ENCODE data around the gene COA5.

The COA5 gene

DNA sequence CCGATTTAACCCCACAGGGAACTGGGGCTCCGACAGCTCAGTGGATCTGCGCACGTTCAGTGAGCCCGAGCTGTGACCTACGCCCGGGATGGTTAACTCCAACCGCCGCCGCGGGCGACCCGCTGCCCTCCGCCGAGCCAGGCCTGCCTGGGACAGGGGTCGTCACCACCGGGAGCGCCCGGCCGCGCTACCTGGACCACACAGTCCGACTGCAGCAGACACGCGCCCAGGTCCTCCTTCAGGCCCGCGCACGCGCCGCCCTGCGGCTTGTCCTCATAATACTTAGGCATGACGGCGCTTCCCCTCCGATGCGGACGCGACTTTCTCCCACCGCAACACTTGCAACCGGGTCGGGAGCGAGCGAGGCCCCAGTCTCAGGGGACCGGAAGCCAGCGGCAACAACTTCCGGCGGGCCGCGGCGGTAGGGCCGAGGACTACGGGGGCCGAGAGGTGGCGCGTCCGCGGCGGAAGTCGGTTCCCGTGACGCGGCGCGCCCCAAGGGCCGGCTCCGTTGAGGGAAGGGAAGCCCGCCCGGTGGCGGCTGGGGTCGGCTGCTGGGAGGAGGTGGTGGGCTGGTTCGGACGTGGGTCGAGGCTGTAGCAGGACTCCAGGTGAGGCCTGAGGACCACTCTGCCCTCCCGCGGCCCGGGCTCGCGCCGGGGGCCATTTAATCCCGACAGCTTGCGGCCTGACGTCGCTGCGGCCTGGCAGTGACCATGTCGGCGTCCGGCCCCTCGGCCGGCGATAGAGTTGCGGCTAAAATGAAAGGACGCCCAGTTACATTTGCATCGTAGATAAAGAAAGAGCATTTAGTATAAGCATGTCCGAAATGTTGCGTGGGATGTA, at the start of gene COA5, which contains the start of gene UNC50:
TSS of gene COA5 (minus strand) at position 397 of the 846 bp plus-strand sequence. CDS start at position 290, 107 bp downstream.
TSS of gene UNC50 (plus strand) at position 474 of the 846 bp plus-strand sequence. CDS start 1,171 bp downstream, outside the sequence.
- peak; percentile 83 for DNase-seq (ENCODE audit: low spot score)

- DNase-seq (ENCODE audit: low spot score): no peak
Observed at GRCh38 chr2:98656800-98657199, 48.5 kb upstream of the COA5 start.

DNA sequence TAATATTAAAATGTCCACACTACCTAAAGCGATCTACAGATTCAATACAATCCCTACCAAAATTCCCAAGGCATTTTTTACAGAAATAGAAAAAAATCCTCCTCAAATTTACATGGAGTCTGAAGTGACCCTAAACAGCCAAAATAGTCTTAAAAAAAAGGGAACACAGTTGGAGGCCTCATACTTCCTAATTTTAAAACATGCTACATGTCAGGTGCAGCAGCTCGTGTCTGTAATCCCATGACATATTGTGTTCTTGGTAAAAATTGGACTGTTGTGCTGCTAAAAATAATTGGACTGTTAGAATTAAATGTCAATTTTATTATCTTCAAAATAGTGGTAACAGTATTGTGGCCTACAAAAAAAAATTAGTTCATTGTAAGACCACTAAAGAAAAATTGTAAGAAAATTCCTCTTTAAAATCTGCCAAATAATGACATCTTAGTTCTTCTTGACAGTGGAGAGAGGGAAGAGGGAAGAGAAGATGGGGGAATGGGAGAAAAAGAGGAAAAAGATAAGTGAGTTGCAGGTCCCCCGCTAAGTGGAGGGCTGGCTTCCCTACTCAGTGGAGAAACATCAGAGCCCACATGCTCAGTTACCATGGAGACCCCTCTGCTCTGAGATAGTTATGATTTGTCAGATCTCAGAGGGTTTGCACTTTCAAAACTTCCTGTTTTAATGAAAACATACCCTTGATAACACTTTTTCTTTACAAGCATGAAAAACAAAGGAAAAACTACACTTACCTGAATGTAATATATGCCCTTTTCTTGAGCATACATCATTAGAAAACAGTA, 46.6 kb upstream of the COA5 start:
- no peak for DNase-seq (ENCODE audit: low spot score)

GRCh38 chr2:98650998-98651397, 42.7 kb upstream of the COA5 start:
- no peak for DNase-seq (ENCODE audit: low spot score)

- DNase-seq (ENCODE audit: low spot score): no peak
Observed at GRCh38 chr2:98649992-98650375, 41.7 kb upstream of the COA5 start.

DNA sequence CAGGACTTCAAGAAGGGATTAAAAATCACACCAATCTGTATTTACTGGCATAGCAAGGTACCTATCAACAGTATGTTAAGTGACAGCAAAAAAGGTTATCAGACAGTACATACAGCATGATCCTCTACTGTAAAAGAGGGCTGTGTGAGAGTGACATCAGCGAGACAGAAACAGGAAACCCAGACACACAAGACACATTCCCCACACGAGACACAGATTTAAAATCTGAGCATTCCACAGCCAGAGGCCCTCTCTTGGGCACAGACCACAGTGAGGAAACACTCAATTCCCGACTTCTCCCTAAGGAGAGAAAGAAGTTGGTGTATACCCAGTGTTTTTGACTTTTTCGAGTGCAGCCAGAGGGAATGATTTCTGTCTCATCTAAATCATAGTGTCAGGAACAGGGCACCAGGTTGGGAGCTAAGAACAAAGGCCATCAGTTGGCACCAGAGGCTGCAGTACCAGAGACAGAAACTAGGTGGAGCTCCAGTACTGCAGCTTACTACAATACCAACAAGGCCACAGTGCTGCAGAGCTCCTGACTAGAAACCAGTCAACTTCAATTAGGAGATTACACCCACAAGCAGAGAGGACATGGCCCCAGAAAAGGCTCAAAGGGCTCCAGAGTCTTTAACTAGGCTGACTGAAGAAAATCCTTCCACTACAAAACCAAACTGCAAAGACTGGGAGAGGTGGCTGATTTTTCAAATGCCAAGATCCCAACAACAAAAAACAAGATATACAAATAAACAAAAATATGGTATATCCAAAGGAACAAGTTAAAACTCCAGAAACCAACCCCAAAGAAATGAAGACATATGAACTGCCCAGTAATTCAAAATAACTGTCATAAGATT, 41.1 kb upstream of the COA5 start:
- peak; percentile 83 for DNase-seq (ENCODE audit: low spot score)

DNA sequence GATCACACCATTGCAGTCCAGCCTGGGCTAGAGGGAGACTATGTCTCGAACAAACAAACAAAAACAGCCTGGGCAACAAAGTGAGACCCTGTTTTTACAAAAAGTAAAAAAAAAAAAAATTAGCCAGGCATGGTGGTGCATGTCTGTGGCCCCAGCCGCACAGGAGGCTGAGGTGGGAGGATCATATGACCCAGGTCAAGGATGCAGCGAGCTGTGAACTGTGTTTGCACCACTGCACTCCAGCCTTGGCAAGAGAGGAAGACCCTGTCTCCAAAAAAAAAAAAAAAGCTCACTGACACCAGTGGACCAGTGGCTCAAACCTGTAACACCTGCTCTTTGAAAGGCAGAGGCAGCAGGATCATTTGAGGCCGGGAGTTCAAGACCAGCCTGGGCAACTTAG, 40.1 kb upstream of the COA5 start:
- no peak for DNase-seq (ENCODE audit: low spot score)

DNA sequence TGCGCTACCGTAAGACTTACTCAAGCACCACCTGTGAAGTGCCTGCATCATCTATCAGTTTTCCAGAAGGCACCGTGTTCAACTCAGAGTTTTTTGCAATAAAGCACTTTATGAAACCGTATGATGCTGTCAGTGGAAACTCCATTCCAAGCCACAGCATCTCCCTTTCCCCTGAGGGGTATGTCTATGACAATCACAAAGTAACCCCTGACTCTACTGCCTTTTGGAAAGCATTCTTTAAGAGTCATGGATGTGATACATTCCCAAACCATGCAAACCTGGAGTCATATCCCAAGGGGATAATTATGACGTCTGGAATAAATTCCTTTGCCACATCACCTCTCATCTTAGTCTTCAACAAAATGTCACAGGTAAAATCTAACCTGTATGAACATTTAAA, 39.3 kb upstream of the COA5 start:
- DNase-seq (ENCODE audit: low spot score): no peak

- no peak for DNase-seq (ENCODE audit: low spot score)
Observed at GRCh38 chr2:98643496-98644100, 35.3 kb upstream of the COA5 start.

DNA sequence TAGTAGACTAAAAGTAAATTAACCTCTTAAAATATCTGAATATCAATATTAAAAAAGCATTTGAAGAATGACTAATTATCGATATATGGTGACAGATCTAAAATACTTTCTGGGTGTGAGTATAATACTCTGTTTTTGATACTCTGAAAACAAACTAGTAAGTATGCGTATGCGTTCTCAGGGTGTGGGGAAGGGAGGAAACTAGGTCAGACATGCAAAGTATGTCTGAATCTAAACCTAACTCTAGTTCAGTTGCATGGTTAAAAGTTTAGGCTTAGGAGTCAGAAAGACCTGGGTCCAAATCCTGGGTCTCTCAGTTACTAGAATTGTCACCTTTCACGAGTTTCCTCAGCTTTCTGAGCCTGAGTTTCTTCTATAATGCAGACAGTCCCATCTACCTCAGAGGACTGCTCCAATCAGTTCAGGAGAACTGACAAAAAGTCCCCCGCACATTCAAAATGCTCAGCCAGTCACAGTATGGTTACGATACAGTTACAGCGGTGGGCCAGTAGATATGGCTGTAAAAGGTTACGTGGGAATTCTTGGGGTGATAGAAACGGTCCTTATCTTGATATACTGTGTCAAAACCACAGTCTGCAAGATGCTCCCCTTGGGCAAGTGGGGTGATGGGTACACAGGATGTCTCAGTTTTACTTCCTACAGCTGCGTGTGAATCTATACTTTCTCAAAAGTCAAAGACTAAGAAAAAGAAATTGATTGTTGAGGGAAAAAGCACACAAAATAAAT, 29.3 kb upstream of the COA5 start:
- no peak for DNase-seq (ENCODE audit: low spot score)

DNA sequence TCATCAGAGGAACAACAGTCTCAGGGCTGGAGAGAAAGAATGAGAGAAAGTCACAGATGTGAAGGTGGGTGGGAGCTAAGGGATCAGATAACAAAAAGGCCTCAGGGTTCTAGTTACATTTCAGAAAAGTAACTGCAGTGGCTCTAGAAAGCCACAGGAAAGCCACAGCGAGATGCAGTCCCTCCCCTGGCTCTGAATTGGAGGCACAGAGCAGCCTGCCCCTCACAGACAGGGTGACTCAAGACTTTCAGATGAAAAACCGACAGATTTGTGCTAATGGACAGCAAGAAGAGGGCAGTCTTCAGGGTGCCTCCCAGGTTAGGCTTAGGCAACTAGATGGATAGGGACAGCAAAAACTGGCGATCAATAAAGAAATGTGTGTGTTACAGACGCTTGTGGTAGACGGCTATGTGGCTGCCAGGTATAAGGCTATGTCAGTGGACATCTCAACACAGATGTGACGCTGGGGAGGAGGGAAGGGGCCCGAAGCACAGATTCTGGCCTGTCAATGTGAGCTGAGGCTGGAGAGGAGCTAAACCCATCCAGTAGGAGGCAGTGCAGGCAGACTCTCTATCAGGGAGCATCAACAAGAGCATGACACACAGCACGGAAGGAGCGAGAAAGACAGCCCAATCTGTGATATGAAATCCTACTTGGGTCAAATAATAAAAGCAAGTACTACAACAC, 26.2 kb upstream of the COA5 start:
- DNase-seq (ENCODE audit: low spot score): no peak

GRCh38 chr2:98632351-98632750, 24.0 kb upstream of the COA5 start:
- no peak for DNase-seq (ENCODE audit: low spot score)

DNA sequence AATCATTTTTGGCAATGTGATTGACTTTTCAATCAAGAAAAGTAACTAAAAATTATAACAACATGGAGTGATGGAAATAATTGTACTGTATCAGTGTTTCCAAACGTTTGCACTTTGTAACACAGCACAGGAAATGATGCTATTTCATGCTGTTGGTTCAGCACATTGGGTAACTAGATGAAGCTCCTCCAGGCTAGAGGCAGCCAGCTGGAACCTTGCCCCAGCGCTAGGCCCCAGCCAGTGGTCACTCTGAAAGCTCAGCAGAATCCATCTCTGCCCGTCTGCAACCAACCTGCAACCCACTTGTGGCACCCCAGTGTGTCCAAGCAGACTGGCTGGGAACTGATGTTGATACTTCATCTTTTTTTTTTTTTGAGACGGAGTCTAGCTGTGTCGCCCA, 15.3 kb upstream of the COA5 start:
- peak; percentile 5 for DNase-seq (ENCODE audit: low spot score)

DNA sequence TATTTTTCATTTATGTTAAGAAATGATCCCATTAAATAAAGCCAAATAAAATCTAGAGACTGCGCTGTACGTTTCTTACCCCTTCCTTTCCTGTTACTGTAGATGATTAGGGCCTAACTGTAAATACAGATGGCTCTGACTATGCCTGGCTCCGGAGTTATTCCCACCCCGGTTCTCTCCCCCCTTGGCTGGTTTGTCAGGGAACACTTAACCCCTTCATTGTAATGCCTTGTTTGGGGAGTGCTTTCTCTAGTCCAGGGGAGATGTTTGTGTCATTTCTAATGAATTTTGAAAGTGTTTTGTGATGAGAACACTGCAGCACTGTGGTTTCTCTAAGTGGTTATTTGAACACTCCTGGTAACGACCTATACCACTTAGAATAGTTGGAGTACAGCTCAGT, 8.8 kb upstream of the COA5 start:
- no peak for DNase-seq (ENCODE audit: low spot score)

- no peak for DNase-seq (ENCODE audit: low spot score)
Observed at GRCh38 chr2:98615481-98615880, 7.2 kb upstream of the COA5 start.

- DNase-seq (ENCODE audit: low spot score): no peak
Observed at GRCh38 chr2:98614024-98614739, 5.9 kb upstream of the COA5 start.

- DNase-seq (ENCODE audit: low spot score): no peak
Observed at GRCh38 chr2:98608962-98609604, 771 bp upstream of the COA5 start.

DNA sequence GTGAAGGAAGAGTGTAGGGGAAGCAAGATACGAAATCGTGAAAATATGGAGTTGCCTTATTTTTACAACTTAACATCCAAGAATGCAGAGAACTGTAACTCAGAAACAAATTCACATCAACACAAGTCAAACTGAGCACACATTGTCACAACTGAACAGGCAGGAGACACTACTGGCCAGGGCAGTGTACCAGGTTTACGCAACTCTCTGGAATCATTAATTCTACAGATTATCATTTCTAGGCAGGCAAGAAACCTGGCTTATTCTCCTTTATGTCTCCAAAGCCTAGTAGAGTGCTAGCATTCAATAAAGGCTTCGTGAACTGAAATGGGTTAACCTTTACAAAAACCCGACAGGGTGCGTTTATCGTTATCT, 584 bp downstream of the COA5 start:
- DNase-seq (ENCODE audit: low spot score): no peak

DNA sequence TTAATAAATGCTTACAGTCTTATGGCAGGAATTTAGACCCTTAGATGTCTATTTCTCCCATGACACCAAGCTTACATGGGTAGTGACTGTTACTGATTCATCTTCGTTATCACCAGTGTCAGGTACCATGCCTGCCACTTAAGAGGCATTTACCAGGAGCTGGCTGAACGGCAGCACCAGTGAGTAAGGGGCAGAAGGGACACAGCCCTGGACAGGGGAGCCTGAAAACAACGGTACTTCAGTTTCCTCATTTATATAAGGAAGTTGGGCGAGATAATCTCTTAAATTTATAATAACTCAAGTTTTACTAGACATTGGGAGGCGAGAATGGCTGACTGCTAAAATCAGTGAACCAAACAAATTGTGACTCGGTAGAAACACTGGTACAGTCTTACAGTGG, 1.2 kb downstream of the COA5 start:
- DNase-seq (ENCODE audit: low spot score): no peak
